K562 (cell line): Measurements from ENCODE around the gene RRP9. TPM values are rescaled to one million over a fixed set of nuclear protein-coding genes. Genes with fewer than 3 reads are reported as not detected.

Experiments
- BHLHE40 ChIP-seq: IDR thresholded peaks from 2 replicates; pipeline ENCODE4 v1.6.1; 2011; ENCODE audit warnings: low read length, improper control_type of control experiment
- CREBBP ChIP-seq: IDR thresholded peaks from one replicate; pipeline ENCODE4 v1.6.1; 2012; ENCODE audit warnings: low read depth, mild to moderate bottlenecking, control low read depth, inconsistent platforms, low read length
- ILK ChIP-seq: fragments of 450-650 bp; IDR thresholded peaks from 2 replicates; pipeline ENCODE4 v1.6.1; 2016; ENCODE audit warnings: missing genetic modification characterization, low read depth, mild to moderate bottlenecking, missing compliant biosample characterization, moderate library complexity, borderline replicate concordance
- PHB2 ChIP-seq: fragments of 450-650 bp; IDR thresholded peaks from 2 replicates; pipeline ENCODE4 v1.6.1; 2017; ENCODE audit warnings: low read depth
- POLR3A ChIP-seq: IDR thresholded peaks from 2 replicates; pipeline ENCODE4 v1.6.1; 2011; ENCODE audit warnings: borderline replicate concordance, mild to moderate bottlenecking, moderate library complexity; ENCODE audit not compliant: insufficient read length, insufficient read depth; ENCODE audit errors: extremely low read depth
- RBM39 ChIP-seq: fragments of 200-400 bp; formaldehyde crosslinking; optimal IDR thresholded peaks from 2 replicates; pipeline ENCODE3; 2018; ENCODE audit warnings: low read depth, low read length
- RFX1 ChIP-seq: fragments of 450-650 bp; IDR thresholded peaks from 2 replicates; pipeline ENCODE4 v1.6.1; 2016; ENCODE audit warnings: mild to moderate bottlenecking, moderate library complexity
- XRCC4 ChIP-seq: IDR thresholded peaks from one replicate; pipeline ENCODE4 v1.6.1; 2011; ENCODE audit not compliant: insufficient read depth, insufficient read length; ENCODE audit errors: extremely low read depth
- polyA plus RNA-seq, 8 experiments: library from polyadenylated mRNA; depleted of rRNA in 4 of 8; stranded (reverse) in 5 of 8; unstranded in 3 of 8; fragments of >200 nt; fragmentation: Nextera tagmentation in 2 of 8; fragmentation: Illumina TruSeq in 1 of 8; extraction: Ambion mirVana in 2 of 8; extraction: Trizol in 1 of 8; gene quantifications; 2 replicates each; pipeline versions ENCODE4 v1.2.1 to v1.2.3, GENCODE V29; 2011 to 2014; ENCODE audit warnings: inconsistent platforms in 1 of 8, missing spikeins in 1 of 8
- total RNA-seq, 7 experiments: library from RNA; depleted of rRNA in 6 of 7; stranded (reverse); fragments of >200 nt in 6 of 7; fragmentation: Illumina TruSeq in 2 of 7; extraction: Trizol in 2 of 7; gene quantifications; 2 replicates each; pipeline versions ENCODE4 v1.2.1 to v1.2.3, GENCODE V29; 2011 to 2021; ENCODE audit warnings: low replicate concordance in 1 of 7
- TF ChIP-seq, protein P1 (sequence below): fragments of 450-650 bp; IDR thresholded peaks from 2 replicates; pipeline ENCODE4 v1.6.1; 2016; ENCODE audit warnings: mild to moderate bottlenecking
- TF ChIP-seq, protein P2 (sequence below), 2 experiments: fragments of 450-650 bp; IDR thresholded peaks; 2 replicates each; pipeline ENCODE4 v1.6.1; 2016; ENCODE audit warnings: mild to moderate bottlenecking in 2 of 2, borderline replicate concordance in 1 of 2, low read depth in 1 of 2, moderate library complexity in 1 of 2
- TF ChIP-seq, protein P3 (sequence below): fragments of 450-650 bp; formaldehyde crosslinking; conservative IDR thresholded peaks from 2 replicates; pipeline ENCODE4 v1.4.0; 2022; ENCODE audit warnings: mild to moderate bottlenecking, missing genetic modification characterization
- TF ChIP-seq, protein P4 (sequence below): fragments of 250-450 bp; sonication (Bioruptor Pico); IDR thresholded peaks from 2 replicates; pipeline ENCODE4 v1.5.0; 2020; ENCODE audit warnings: mild to moderate bottlenecking, borderline replicate concordance

RRP9 gene
- total and polyA plus RNA-seq, 9 of the 15 experiments (the other 6 are each of a cell fraction or from before 2014, with no cell fraction given), result 5.2 to 67.0 (median 45.9) TPM

DNA sequence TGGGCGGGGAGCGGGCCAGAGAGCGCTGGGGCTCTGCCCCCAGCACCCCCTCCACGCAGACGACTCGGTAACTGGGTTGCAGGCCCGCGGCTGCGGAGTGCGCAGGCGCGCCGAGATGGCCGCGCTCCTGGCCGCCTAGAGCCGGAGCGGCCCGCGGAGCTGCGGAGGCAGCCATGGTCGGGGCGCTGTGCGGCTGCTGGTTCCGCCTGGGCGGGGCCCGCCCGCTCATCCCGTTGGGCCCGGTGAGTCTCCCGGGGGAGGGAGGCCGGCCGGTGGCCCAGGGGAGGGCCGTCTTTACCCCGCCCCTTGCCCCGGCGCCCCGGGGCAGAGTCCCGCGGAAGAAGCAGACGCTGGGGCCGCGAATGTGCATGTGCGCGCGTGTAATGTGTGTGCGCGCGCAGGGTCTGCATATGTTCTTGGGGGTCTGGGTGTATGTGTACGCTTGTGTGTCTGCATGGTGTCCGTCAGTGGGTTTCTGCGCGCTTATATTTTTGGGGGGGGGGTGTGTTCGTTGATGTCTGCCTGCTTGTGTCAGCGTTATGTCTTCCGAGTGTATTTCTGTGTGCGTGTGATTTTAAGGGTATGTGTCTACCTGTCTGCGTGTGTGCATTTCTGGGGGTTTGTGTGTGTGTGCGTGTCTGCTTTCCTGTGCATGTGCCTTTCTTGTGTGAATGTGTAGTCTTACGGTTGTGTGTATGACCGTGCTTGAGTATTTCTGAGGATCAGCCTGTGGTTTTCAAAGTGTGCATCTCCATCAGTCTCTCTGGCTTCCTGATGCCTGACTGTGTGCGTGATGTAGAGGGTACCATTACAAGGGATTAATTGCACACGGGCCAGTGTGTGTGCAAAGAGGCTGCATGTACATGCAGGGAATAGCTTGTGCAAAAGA is 33.5 kb upstream of the RRP9 start, which contains the start of gene ABHD14A (continued):
- TF ChIP-seq, protein P1, sequence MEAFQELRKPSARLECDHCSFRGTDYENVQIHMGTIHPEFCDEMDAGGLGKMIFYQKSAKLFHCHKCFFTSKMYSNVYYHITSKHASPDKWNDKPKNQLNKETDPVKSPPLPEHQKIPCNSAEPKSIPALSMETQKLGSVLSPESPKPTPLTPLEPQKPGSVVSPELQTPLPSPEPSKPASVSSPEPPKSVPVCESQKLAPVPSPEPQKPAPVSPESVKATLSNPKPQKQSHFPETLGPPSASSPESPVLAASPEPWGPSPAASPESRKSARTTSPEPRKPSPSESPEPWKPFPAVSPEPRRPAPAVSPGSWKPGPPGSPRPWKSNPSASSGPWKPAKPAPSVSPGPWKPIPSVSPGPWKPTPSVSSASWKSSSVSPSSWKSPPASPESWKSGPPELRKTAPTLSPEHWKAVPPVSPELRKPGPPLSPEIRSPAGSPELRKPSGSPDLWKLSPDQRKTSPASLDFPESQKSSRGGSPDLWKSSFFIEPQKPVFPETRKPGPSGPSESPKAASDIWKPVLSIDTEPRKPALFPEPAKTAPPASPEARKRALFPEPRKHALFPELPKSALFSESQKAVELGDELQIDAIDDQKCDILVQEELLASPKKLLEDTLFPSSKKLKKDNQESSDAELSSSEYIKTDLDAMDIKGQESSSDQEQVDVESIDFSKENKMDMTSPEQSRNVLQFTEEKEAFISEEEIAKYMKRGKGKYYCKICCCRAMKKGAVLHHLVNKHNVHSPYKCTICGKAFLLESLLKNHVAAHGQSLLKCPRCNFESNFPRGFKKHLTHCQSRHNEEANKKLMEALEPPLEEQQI, result no peak
- TF ChIP-seq CREBBP, result no peak
- TF ChIP-seq, protein P2, sequence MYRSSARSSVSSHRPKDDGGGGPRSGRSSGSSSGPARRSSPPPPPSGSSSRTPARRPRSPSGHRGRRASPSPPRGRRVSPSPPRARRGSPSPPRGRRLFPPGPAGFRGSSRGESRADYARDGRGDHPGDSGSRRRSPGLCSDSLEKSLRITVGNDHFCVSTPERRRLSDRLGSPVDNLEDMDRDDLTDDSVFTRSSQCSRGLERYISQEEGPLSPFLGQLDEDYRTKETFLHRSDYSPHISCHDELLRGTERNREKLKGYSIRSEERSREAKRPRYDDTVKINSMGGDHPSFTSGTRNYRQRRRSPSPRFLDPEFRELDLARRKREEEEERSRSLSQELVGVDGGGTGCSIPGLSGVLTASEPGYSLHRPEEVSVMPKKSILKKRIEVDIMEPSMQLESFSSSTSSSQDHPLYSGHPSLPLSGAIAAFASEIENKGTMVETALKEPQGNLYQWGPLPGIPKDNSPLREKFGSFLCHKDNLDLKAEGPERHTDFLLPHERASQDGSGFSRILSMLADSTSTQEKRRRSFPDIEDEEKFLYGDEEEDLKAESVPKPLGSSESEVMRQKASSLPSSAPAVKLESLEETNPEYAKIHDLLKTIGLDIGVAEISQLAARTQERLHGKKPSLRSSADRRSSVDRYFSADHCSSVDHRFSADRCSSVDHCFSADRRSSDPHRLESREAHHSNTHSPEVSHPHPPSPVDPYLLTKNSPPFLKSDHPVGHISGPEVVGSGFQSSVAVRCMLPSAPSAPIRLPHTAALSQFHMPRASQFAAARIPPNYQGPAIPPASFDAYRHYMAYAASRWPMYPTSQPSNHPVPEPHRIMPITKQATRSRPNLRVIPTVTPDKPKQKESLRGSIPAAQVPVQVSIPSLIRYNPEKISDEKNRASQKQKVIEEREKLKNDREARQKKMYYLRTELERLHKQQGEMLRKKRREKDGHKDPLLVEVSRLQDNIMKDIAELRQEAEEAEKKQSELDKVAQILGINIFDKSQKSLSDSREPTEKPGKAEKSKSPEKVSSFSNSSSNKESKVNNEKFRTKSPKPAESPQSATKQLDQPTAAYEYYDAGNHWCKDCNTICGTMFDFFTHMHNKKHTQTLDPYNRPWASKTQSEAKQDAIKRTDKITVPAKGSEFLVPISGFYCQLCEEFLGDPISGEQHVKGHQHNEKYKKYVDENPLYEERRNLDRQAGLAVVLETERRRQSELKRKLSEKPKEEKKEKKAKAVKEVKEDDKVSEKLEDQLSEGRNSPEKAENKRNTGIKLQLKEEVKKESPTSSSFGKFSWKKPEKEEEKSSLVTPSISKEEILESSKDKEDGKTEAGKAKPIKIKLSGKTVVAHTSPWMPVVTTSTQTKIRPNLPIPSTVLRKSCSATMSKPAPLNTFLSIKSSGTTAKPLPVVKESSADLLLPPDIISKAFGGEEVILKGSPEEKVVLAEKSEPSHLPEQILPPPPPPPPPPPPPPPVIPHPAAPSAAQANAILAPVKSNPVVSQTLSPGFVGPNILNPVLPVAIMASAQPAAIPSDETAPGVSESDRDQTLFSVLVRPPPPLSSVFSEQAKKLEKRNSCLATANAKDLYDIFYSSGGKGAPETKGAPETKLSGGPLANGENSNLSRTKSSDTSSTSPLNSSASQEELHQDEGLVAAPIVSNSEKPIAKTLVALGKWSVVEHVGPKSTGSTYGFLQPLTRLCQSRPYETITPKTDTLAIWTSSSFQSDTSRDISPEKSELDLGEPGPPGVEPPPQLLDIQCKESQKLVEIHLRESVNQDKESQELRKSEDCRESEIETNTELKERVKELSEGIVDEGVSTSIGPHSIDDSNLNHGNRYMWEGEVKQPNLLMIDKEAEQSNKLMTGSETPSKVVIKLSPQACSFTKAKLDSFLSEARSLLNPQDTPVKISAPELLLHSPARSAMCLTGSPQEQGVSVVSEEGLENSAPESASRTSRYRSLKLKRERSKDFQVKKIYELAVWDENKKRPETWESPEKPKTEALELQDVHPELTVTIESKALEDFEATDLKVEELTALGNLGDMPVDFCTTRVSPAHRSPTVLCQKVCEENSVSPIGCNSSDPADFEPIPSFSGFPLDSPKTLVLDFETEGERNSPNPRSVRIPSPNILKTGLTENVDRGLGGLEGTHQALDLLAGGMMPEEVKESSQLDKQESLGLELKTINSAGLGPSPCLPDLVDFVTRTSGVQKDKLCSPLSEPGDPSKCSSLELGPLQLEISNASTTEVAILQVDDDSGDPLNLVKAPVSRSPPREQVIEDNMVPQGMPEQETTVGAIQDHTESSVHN (IDR thresholded peaks at IDR 0.05; ENCODE audit: borderline replicate concordance in 1 of 2, low read depth in 1 of 2), result no peak
- TF ChIP-seq POLR3A, result no peak
- TF ChIP-seq XRCC4, result no peak
- TF ChIP-seq ILK (tag), result no peak
- TF ChIP-seq, protein P3, sequence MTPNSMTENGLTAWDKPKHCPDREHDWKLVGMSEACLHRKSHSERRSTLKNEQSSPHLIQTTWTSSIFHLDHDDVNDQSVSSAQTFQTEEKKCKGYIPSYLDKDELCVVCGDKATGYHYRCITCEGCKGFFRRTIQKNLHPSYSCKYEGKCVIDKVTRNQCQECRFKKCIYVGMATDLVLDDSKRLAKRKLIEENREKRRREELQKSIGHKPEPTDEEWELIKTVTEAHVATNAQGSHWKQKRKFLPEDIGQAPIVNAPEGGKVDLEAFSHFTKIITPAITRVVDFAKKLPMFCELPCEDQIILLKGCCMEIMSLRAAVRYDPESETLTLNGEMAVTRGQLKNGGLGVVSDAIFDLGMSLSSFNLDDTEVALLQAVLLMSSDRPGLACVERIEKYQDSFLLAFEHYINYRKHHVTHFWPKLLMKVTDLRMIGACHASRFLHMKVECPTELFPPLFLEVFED (CRISPR knock-in tag), result 0 out of 2 replicates have a peak, but pooled peaks have one; percentile 65
- no peak for TF ChIP-seq RBM39
- TF ChIP-seq RFX1, result no peak
- no peak for TF ChIP-seq PHB2
- TF ChIP-seq, protein P4, sequence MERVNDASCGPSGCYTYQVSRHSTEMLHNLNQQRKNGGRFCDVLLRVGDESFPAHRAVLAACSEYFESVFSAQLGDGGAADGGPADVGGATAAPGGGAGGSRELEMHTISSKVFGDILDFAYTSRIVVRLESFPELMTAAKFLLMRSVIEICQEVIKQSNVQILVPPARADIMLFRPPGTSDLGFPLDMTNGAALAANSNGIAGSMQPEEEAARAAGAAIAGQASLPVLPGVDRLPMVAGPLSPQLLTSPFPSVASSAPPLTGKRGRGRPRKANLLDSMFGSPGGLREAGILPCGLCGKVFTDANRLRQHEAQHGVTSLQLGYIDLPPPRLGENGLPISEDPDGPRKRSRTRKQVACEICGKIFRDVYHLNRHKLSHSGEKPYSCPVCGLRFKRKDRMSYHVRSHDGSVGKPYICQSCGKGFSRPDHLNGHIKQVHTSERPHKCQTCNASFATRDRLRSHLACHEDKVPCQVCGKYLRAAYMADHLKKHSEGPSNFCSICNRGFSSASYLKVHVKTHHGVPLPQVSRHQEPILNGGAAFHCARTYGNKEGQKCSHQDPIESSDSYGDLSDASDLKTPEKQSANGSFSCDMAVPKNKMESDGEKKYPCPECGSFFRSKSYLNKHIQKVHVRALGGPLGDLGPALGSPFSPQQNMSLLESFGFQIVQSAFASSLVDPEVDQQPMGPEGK (CRISPR knock-in tag), result no peak
- TF ChIP-seq BHLHE40, result no peak
